HepG2 (cell line): ENCODE measurements around the gene UBAP1L. TPM values are rescaled to one million over a fixed set of nuclear protein-coding genes. Genes with fewer than 3 reads are reported as not detected.
A peak's percentile ranks its signal among the peaks of the same experiment; 100 is the strongest.

Source experiments
- AGO2 ChIP-seq: fragments of 200-400 bp; formaldehyde crosslinking; optimal IDR thresholded peaks from 2 replicates; pipeline ENCODE3; 2017; ENCODE audit warnings: mild to moderate bottlenecking, low read depth, low read length, moderate library complexity
- ATF7 ChIP-seq, 2 experiments: fragments of 450-650 bp in 1 of 2; sonication (generic) in 1 of 2; formaldehyde crosslinking in 1 of 2; IDR thresholded peaks; 2 replicates each; pipeline versions ENCODE4 v1.4.0 to v1.6.1; 2016 to 2020; ENCODE audit warnings: antibody characterized with exemption in 1 of 2, mild to moderate bottlenecking in 1 of 2, missing genetic modification reagents in 1 of 2
- DR1 ChIP-seq: sonication (generic); formaldehyde crosslinking; IDR thresholded peaks from 2 replicates; pipeline ENCODE4 v1.8.0; 2021; ENCODE audit warnings: mild to moderate bottlenecking, missing genetic modification reagents, inconsistent platforms
- KAT2B ChIP-seq: fragments of 150-350 bp; IDR thresholded peaks from 2 replicates; pipeline ENCODE4 v1.6.1; 2014; ENCODE audit warnings: low read depth, low read length, borderline replicate concordance
- MAFF ChIP-seq: IDR thresholded peaks from 2 replicates; pipeline ENCODE4 v1.6.1; 2011; ENCODE audit warnings: low read depth, low read length, improper control_type of control experiment
- MAFK ChIP-seq, 2 experiments: IDR thresholded peaks in 1 of 2; conservative IDR thresholded peaks in 1 of 2; 2 replicates each; pipeline ENCODE4 v1.6.1; 2011; ENCODE audit warnings: improper control_type of control experiment in 2 of 2, low read length in 2 of 2
- MEIS1 ChIP-seq: sonication (generic); formaldehyde crosslinking; IDR thresholded peaks from 2 replicates; pipeline ENCODE4 v1.9.0; 2021; ENCODE audit warnings: mild to moderate bottlenecking, missing genetic modification reagents, moderate library complexity, borderline replicate concordance
- NR2F6 ChIP-seq, 2 experiments: IDR thresholded peaks; 2 replicates each; pipeline ENCODE4 v1.6.1; 2016; ENCODE audit warnings: antibody characterized with exemption in 1 of 2, mild to moderate bottlenecking in 1 of 2
- PHF5A ChIP-seq: IDR thresholded peaks from one replicate; pipeline ENCODE4 v1.6.1; 2018; ENCODE audit warnings: low read depth, missing genetic modification reagents; ENCODE audit not compliant: unreplicated experiment
- POLR2AphosphoS2 ChIP-seq: IDR thresholded peaks from 2 replicates; pipeline ENCODE4 v1.6.1; 2011; ENCODE audit warnings: low read depth, low read length, improper control_type of control experiment
- RFX3 ChIP-seq: IDR thresholded peaks from 2 replicates; pipeline ENCODE4 v1.6.1; 2016; ENCODE audit warnings: missing biosample characterization, missing genetic modification reagents
- RFX5 ChIP-seq: IDR thresholded peaks from 2 replicates; pipeline ENCODE4 v1.6.1; 2011; ENCODE audit warnings: low read depth, low read length, improper control_type of control experiment
- RFXAP ChIP-seq: sonication (generic); formaldehyde crosslinking; IDR thresholded peaks from 2 replicates; pipeline ENCODE4 v1.4.0; 2020; ENCODE audit warnings: missing genetic modification reagents, borderline replicate concordance
- SOX13 ChIP-seq, 3 experiments: fragments of 450-650 bp in 1 of 3; sonication (generic) in 1 of 3; formaldehyde crosslinking in 1 of 3; IDR thresholded peaks in 2 of 3; conservative IDR thresholded peaks in 1 of 3; 2 replicates each; pipeline versions ENCODE4 v1.5.0 to v1.6.1; 2016 to 2020; ENCODE audit warnings: antibody characterized with exemption in 1 of 3, mild to moderate bottlenecking in 1 of 3, missing compliant biosample characterization in 1 of 3, missing genetic modification reagents in 1 of 3, moderate library complexity in 1 of 3
- STAG1 ChIP-seq: sonication (generic); formaldehyde crosslinking; IDR thresholded peaks from 2 replicates; pipeline ENCODE4 v1.4.0; 2020; ENCODE audit warnings: missing genetic modification reagents
- U2AF2 ChIP-seq: fragments of 200-400 bp; formaldehyde crosslinking; IDR thresholded peaks from 2 replicates; pipeline ENCODE4 v1.6.1; 2017; ENCODE audit warnings: low read depth, mild to moderate bottlenecking, low read length
- ZNF205 ChIP-seq: IDR thresholded peaks from 2 replicates; pipeline ENCODE4 v1.6.1; 2018; ENCODE audit warnings: missing biosample characterization, missing genetic modification reagents
- ZNF501 ChIP-seq: sonication (generic); formaldehyde crosslinking; IDR thresholded peaks from 2 replicates; pipeline ENCODE4 v1.5.1; 2020; ENCODE audit warnings: mild to moderate bottlenecking, moderate library complexity, missing genetic modification reagents
- ZNF556 ChIP-seq: sonication (generic); formaldehyde crosslinking; IDR thresholded peaks from 2 replicates; pipeline ENCODE4 v1.4.0; 2020; ENCODE audit warnings: mild to moderate bottlenecking, missing genetic modification reagents, borderline replicate concordance
- ZNF567 ChIP-seq: sonication (generic); formaldehyde crosslinking; IDR thresholded peaks from 2 replicates; pipeline ENCODE4 v1.8.1; 2023; ENCODE audit warnings: mild to moderate bottlenecking, missing genetic modification reagents, borderline replicate concordance
- ZNF615 ChIP-seq: sonication (generic); formaldehyde crosslinking; IDR thresholded peaks from 2 replicates; pipeline ENCODE4 v1.5.0; 2020; ENCODE audit warnings: mild to moderate bottlenecking, missing genetic modification reagents, borderline replicate concordance
- ZNF619 ChIP-seq: sonication (generic); formaldehyde crosslinking; IDR thresholded peaks from 2 replicates; pipeline ENCODE4 v1.4.0; 2020; ENCODE audit warnings: mild to moderate bottlenecking, missing genetic modification reagents
- ZNF768 ChIP-seq: sonication (generic); formaldehyde crosslinking; IDR thresholded peaks from 2 replicates; pipeline ENCODE4 v1.4.0; 2020; ENCODE audit warnings: missing genetic modification reagents
- polyA plus RNA-seq, 8 experiments: library from polyadenylated mRNA; depleted of rRNA in 3 of 8; stranded (reverse) in 7 of 8; unstranded in 1 of 8; fragments of >200 nt; fragmentation: Illumina TruSeq in 4 of 8; extraction: Trizol in 4 of 8; gene quantifications; 2 replicates each; pipeline versions ENCODE4 v1.2.1 to v1.2.3, GENCODE V29; 2011 to 2016; ENCODE audit warnings: low read depth in 4 of 8, missing spikeins in 1 of 8, mixed read lengths in 1 of 8; ENCODE audit not compliant: insufficient read depth in 1 of 8
- total RNA-seq, 5 experiments: library from RNA; depleted of rRNA; stranded (reverse); fragments of >200 nt; fragmentation: Illumina TruSeq; extraction: Trizol; gene quantifications; 2 replicates each; pipeline ENCODE4 v1.2.3, GENCODE V29; 2016; ENCODE audit warnings: low read depth in 1 of 5
- TF ChIP-seq, protein P1 (sequence below): sonication (generic); formaldehyde crosslinking; IDR thresholded peaks from 2 replicates; pipeline ENCODE4 v1.5.1; 2020; ENCODE audit warnings: mild to moderate bottlenecking, moderate library complexity, missing genetic modification reagents
- TF ChIP-seq, protein P2 (sequence below): IDR thresholded peaks from 2 replicates; pipeline ENCODE4 v1.6.1; 2016; ENCODE audit warnings: mild to moderate bottlenecking, missing biosample characterization, missing genetic modification reagents

The UBAP1L gene
- total and polyA plus RNA-seq, 2 of the 13 experiments (the other 11 are each of a cell fraction or from before 2014, with no cell fraction given): 0.86 to 1.4 TPM

DNA sequence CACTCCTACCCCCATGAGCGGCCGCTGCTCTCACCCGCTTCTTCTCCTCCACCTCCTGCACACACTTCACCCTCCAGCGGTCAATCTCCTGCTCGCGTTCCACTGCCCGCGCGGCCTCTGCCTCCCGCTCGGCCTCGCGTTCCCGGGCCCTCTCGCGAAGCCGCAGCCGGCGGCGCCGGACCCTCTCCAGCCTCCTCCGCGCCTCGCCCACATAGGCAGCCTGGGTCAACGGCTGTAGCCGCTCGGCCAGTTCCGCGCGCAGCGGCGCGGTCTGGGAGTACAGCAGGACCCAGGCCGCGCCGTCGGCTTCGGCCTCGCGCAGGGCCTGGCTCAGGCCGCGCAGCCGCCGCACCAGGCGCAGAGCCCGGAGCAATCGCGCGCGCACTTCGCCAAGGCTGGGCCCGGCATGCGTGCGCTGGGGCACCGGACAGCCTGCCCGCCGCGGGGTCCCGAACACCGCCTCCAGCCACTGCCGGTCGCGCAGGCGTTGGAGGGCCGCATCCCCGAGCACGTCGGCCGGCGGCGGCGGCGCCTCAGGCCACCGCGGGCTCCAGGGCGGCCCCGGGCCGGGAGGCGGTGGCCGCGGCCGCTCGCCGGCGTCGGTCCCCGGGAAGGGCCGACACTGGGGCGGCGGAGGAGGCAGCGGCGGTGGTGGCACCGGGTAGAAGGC lies 18.0 kb upstream of the UBAP1L start (continued):
- no peak for TF ChIP-seq U2AF2
- no peak for TF ChIP-seq SOX13 (IDR thresholded peaks at IDR 0.05)
- no peak for TF ChIP-seq SOX13 (CRISPR knock-in tag; conservative IDR thresholded peaks at IDR 0.05 in 1 of 2, IDR thresholded peaks at IDR 0.05 in 1 of 2)
- no peak for TF ChIP-seq RFX3
- TF ChIP-seq POLR2AphosphoS2: no peak
- 0 out of 2 replicates have a peak, but pooled peaks have one; percentile 33 for TF ChIP-seq RFXAP (CRISPR knock-in tag)
- TF ChIP-seq ZNF501: no peak
- no peak for TF ChIP-seq MEIS1
- TF ChIP-seq DR1 (CRISPR knock-in tag): no peak
- no peak for TF ChIP-seq ZNF619 (CRISPR knock-in tag)
- peak; percentile 81 for TF ChIP-seq AGO2
- no peak for TF ChIP-seq NR2F6 (IDR thresholded peaks at IDR 0.05)
- TF ChIP-seq NR2F6 (CRISPR knock-in tag; IDR thresholded peaks at IDR 0.05): no peak
- TF ChIP-seq, protein P1, sequence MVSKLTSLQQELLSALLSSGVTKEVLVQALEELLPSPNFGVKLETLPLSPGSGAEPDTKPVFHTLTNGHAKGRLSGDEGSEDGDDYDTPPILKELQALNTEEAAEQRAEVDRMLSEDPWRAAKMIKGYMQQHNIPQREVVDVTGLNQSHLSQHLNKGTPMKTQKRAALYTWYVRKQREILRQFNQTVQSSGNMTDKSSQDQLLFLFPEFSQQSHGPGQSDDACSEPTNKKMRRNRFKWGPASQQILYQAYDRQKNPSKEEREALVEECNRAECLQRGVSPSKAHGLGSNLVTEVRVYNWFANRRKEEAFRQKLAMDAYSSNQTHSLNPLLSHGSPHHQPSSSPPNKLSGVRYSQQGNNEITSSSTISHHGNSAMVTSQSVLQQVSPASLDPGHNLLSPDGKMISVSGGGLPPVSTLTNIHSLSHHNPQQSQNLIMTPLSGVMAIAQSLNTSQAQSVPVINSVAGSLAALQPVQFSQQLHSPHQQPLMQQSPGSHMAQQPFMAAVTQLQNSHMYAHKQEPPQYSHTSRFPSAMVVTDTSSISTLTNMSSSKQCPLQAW (CRISPR knock-in tag): no peak
- no peak for TF ChIP-seq MAFF
- TF ChIP-seq, protein P2, sequence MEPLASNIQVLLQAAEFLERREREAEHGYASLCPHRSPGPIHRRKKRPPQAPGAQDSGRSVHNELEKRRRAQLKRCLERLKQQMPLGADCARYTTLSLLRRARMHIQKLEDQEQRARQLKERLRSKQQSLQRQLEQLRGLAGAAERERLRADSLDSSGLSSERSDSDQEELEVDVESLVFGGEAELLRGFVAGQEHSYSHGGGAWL (CRISPR knock-in tag): no peak
- TF ChIP-seq ZNF556 (CRISPR knock-in tag): no peak
- no peak for TF ChIP-seq ZNF615
- no peak for TF ChIP-seq ZNF205 (CRISPR knock-in tag)
- no peak for TF ChIP-seq PHF5A (CRISPR knock-in tag)
- TF ChIP-seq KAT2B: no peak
- TF ChIP-seq ATF7 (IDR thresholded peaks at IDR 0.05): no peak
- TF ChIP-seq ATF7 (CRISPR knock-in tag; IDR thresholded peaks at IDR 0.05): no peak
- TF ChIP-seq MAFK (conservative IDR thresholded peaks at IDR 0.05 in 1 of 2, IDR thresholded peaks at IDR 0.05 in 1 of 2; ENCODE audit: low read length in 2 of 2): no peak
- TF ChIP-seq ZNF567 (CRISPR knock-in tag): no peak
- peak; percentile 43; the same call in 1 of the 2 replicates for TF ChIP-seq ZNF768
- no peak for TF ChIP-seq STAG1 (CRISPR knock-in tag)
- TF ChIP-seq RFX5: no peak
